Stimulated activated CD8-positive, alpha-beta memory T cell treated with anti-CD3 and anti-CD28 coated beads, Interleukin-4, amount 100 ng/mL, for 4 hours (primary cell): ENCODE measurements around the gene ZBP1.

Experiments
- DNase-seq, 2 donors: peaks; one replicate each; pipeline ENCODE4 v3.0.0-alpha.2; 2020; ENCODE audit warnings: low read depth in 2 of 2, low spot score in 1 of 2

Gene ZBP1

DNA sequence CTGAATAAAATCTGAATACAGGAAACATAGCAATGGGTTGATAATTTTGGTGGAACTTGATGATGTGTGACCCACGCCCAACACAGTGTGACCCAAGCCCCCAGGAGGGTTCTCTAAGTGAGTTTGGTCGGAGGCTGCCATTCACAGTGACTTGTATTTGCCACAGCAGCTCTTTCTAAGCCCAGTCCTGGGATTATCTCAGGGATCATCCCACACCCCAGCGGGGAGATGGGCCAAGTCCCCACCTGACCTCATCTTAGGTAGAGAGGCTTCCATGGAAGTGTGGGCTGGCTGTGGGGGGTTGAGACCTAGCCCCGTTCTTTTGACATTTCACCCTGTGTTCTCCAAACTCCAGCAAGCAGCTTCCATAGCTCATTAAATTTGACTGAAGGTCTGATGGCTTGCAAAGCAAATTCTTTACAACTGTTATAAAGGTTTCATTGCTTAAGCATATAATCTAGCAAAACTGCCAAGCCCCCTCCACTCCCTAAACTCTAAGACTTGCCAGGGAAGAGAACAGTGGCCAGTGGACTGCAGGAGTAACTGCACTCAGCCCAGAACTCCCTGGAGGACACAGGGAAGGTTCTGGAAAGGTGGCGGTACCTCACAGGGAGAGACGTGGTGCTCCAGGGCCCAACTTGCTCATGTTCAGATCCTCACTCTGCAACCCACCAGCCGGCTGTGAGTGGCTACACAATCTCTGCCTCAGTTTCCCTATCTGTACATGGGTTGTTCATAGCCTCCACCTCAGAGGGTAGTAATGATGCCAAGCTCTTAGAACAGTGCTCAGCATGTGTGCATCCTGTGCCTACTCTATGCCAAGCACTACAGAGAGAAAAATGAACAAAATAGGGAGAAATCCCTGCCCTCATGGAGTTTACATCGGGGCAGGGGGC, 60.3 kb downstream of the ZBP1 start:
- no peak for DNase-seq

DNA sequence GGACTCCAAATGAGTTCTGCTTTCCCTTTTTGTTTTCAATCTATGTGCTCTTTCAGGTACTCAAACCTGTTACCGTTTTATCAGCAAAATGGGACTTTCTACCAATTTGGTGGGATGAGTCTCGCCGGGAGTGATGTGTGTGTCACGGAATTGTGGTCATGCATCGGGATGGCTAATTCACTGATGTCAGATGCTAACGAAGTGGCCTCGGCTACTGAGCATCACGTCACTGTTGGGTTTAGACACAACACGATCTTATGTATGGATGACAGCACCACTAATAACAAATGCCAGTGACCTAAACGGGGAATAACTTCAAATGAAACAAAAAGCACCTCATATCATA, 61.0 kb downstream of the ZBP1 start:
- DNase-seq: no peak

DNA sequence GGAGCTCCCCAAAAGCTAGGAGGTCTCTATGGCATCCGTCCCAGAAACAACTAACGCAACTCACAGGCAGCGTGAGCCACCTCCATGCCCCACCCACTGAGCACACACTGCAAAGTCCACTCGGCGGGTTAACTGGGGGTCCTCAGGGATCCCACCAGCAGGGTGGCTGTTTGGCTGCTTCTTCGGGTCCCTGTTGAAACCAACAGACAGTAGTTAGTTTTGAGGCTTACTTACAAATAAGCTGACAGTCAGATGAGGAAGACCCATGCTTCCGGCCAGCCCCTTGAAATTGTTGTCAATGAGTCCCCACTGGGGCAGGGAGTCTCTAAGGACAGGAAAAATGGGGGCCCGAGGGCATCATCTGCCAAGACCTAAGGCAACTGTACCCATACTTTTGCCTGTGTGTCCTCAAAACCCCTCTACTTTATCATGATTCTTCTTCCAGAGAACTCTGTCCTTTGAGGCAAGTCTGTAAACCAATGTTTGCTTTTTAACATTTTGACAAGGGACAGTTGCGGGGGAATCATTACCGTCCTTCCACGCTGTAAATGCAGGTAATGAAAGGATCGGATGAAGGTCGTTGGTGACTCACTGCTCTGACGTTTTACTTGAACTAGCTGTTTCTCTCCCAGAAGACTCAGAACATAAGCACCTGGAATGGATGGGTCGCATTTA, 61.5 kb downstream of the ZBP1 start:
- DNase-seq: no peak

DNA sequence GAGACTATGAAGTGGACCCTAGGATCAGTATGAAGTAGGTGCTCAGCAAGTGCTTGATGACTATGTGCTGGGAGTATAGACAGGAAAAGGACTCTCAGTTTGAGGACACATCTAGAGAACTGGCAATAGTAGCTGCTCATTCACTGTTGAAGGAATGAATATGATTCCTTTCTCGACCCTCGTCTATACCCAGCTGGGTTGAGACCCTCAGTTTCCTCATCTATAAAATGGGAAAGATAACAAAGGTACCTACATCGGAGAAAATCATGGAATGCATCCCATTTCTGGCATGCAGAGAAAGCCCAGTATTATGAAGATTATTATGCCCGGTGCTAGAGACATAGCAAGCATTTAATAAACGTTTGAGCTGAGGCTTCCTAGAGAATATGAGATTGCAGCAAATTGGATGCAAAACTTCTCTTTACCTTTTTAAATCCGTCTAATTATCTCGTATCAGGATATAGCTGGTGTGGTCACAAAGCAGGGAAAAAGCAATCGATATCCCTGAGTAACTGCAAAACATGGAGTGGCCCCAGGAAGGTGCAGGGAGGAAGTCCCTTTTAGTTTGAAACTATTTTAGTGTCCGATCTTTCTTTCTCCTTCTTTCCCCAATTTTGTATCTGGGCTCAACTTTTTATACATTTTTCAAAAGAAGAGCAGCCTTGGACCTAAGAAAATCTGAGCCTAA, 62.2 kb downstream of the ZBP1 start:
- DNase-seq: no peak

DNA sequence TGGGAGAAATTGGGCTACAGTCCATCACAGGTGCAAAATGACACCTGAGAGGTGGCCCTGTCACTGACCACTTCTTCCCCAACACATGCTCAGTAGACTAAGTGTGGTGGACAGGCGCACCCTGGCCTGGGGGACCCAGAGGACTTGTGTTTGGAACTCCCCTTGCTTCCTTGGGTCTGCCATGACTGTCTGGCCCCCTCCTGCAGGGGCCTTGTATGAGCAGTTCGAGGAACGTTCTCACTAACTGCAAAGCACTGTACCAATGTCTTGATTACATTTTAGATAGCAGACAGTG, 63.3 kb downstream of the ZBP1 start:
- DNase-seq: no peak

DNA sequence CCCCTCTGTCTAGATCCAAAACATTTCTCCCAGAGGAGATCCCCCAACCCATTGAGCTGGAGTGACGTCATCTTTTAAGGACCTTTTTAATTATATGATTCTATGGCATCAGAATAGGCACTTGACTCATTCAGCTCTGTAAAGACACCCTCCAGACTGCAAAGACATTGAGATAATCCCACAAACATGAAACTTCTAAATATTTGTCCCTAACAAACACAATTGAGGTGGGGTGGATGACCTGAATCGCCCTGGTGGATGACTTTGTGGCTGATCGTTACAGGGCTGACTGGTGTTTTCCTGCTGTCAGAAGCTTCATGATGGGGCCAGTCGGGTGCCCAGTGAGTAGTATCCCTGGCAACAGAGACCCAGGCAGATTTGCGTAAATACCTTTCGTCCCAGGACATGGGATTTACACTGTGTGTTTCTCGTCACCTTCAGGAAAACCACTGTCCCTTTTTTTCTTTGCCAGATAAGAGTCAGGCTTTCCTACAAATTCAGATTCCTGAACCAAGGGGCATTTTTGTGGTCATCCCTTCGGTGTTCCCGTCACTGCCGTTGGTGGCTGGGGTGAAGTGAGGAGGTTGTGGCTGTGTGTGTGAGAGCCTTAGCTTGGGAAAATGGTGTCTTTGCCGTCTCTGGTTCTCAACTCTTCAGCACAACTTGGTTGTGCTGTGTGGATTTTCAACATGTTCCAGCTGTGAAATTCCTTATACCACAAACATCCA, 64.6 kb downstream of the ZBP1 start:
- DNase-seq: no peak
